Suprapubic skin (tissue), 4 donors: ENCODE results near the gene EZR.

Experiments
- POLR2A ChIP-seq, 2 donors: fragments of 450-650 bp; IDR thresholded peaks; one replicate each; pipeline ENCODE4 v1.6.1; 2017; ENCODE audit warnings: antibody characterized with exemption in 2 of 2, mild to moderate bottlenecking in 2 of 2, moderate library complexity in 2 of 2
- POLR2AphosphoS5 ChIP-seq, 3 donors: sonication (generic); formaldehyde crosslinking; IDR thresholded peaks; one replicate each; pipeline ENCODE4 v1.6.1; 2017; ENCODE audit warnings: antibody characterized with exemption in 3 of 3
- TF ChIP-seq, protein P1 (sequence below), 2 donors: fragments of 200-600 bp in 1 of 2; fragments of 450-650 bp in 1 of 2; sonication (generic) in 1 of 2; IDR thresholded peaks; one replicate each; pipeline ENCODE4 v1.5.1; 2016 to 2019; ENCODE audit warnings: antibody characterized with exemption in 2 of 2, mild to moderate bottlenecking in 1 of 2, moderate library complexity in 1 of 2

DNA sequence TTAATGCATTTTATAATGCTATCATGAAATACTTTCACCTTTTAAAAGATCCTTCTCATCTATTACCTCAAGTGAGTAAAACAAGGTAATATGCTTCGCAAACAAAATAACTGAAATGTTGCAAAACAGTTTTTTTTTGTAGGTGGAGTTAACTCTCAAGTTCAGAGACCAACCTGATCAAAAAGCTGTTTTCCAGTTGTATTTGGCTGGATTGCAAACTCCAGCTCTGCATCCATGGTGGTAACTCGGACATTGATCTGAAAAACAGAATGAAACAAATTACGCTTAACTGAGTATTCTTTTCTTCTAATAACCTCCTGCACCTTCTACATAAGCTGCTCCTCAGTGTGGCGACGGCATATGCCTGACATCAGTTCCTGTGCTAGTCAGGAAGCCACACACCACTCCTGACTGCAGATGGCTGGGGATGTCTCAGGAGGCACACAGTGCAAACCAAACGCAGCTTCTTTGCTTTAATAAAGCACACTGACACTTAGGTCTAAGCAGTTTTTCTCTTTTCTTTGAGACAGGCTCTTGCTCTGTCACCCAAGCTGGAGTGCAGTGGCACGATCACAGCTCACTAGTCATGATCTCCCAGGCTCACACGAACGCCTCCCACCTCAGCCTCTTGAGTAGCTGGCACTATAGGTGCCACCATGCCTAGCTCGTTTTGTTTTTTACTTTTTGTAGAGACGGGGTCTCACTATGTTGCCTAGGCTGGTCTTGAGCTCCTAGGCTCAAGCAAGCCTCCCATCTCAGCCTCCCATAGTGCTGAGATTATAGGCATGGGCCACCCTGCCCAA, 29.9 kb downstream of the EZR start:
- TF ChIP-seq POLR2AphosphoS5 (IDR thresholded peaks at IDR 0.05): no peak
- TF ChIP-seq POLR2A (IDR thresholded peaks at IDR 0.05): no peak
- TF ChIP-seq, protein P1, sequence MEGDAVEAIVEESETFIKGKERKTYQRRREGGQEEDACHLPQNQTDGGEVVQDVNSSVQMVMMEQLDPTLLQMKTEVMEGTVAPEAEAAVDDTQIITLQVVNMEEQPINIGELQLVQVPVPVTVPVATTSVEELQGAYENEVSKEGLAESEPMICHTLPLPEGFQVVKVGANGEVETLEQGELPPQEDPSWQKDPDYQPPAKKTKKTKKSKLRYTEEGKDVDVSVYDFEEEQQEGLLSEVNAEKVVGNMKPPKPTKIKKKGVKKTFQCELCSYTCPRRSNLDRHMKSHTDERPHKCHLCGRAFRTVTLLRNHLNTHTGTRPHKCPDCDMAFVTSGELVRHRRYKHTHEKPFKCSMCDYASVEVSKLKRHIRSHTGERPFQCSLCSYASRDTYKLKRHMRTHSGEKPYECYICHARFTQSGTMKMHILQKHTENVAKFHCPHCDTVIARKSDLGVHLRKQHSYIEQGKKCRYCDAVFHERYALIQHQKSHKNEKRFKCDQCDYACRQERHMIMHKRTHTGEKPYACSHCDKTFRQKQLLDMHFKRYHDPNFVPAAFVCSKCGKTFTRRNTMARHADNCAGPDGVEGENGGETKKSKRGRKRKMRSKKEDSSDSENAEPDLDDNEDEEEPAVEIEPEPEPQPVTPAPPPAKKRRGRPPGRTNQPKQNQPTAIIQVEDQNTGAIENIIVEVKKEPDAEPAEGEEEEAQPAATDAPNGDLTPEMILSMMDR (IDR thresholded peaks at IDR 0.05): no peak
